HG02852 (cell line): ENCODE results near the gene PPP1R36.
"Not testable (repeated sequence)": the region's sequence is repeated elsewhere in the genome, so short reads cannot be mapped to it uniquely, and the experiment has no call there.

Experiments
- ATAC-seq: cut with Tn5 transposase; IDR thresholded peaks from one replicate; pipeline ENCODE4 v1.9.1; 2021; ENCODE audit warnings: mild to moderate bottlenecking, moderate library complexity; ENCODE audit not compliant: unreplicated experiment

The PPP1R36 gene

DNA sequence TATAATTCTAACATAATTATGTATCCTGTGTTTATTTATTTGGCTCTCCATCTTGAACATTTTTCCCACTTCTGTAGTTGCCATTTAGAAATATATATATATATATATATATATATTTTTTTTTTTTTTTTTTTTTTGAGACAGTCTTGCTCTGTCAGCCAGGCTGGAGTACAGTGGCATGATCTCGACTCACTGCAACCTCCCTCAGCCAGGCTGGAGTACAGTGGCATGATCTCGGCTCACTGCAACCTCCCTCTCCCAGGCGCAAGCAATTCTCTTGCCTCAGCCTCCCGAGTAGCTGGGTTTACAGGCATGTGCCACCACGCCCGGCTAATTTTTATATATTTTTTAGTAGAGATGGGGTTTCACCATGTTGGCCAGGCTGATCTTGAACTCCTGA, 32.1 kb upstream of the PPP1R36 start:
- not testable (repeated sequence) for ATAC-seq

DNA sequence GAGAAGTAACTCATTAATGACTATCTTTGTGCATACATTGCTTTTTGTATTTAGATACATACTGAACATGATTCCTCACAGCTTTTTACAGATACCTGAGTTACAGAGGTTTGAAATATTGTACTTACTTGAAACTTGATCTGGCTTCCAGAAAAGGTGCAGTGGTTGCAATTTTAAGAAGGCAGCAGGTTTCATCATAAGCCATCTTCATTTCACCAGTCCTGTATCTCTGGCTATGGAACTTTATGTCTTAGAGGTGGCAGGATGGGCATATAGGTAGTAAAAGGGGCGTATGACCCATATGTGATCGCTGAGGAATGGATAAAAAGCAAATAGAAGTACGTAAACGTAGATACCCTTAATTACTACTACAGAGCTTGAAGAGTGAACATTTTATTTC, 31.5 kb upstream of the PPP1R36 start:
- ATAC-seq, result no peak

DNA sequence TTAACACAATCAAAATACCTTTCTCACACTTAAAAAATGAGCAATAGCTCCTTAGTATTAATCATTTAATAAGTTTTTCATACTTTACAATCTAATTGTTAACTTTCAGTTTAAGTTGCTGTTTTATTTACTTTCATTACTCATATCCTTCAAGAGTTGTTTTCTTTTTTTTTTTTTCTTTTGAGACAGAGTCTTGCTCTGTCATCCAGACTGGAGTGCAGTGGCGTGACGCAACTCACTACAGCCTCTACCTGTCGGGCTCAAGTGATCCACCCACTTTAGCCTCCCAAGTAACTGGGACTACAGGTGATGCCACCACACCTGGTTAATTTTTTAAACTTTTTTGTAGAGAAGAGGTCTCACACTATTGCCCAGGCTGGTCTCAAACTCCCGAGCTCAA, 29.1 kb upstream of the PPP1R36 start:
- no peak for ATAC-seq

DNA sequence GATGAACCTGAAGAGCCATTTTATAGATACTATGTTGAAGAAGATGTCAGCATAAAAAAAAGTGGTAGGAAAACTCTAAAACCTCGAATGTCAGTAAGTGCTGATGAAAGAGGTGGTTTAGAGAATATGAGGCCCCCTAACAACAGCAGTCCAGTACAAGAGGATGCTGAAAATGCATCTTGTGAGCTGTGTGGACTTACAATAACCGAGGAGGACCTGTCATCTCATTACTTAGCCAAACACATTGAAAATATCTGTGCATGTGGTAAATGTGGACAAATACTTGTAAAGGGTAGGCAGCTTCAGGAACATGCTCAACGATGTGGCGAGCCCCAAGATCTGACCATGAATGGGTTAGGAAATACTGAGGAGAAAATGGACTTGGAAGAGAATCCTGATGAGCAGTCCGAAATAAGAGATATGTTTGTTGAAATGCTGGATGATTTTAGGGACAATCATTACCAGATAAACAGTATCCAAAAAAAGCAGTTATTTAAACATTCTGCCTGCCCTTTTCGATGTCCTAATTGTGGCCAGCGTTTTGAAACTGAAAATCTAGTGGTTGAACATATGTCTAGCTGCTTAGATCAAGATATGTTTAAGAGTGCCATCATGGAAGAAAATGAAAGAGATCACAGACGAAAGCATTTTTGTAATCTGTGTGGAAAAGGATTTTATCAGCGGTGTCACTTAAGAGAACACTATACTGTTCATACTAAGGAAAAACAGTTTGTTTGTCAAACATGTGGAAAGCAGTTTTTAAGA, 27.0 kb upstream of the PPP1R36 start:
- no peak for ATAC-seq

DNA sequence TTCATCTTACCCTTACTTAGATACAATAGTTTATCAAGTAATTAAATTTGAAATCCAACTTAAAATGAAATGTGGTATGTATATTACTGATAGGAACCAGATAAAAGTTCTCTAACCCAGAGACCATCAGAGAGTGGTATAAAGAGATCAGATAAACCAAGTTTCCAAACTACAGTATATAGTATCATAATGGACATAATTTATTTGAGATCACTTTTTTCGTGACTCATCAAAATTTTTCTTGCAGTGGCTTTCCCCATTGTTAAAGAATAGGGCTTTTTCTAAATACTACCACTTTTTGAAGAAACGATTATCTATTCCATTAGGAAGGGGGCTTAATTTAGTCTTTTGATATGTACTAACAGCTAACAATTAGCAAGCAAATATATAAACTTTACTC, 24.4 kb upstream of the PPP1R36 start:
- no peak for ATAC-seq

DNA sequence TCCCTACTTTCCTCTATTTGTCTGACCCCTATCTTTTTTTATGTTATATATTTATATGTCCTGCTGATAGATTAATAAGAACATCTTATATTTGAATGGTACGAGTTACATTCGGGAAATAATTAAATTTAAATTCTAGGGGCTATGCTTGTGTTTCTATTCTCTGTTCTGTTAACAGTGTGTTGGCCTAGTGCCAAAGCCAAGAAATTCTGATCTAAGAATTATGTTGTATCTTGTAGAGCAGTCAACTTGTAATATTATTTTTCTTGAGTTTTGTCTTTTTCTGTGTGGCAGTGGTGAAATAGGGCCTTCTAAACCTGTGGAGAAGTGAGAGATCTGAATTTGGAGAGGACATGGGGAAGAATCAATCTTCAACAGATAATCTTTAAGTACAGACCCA, 18.2 kb upstream of the PPP1R36 start:
- ATAC-seq, result no peak

DNA sequence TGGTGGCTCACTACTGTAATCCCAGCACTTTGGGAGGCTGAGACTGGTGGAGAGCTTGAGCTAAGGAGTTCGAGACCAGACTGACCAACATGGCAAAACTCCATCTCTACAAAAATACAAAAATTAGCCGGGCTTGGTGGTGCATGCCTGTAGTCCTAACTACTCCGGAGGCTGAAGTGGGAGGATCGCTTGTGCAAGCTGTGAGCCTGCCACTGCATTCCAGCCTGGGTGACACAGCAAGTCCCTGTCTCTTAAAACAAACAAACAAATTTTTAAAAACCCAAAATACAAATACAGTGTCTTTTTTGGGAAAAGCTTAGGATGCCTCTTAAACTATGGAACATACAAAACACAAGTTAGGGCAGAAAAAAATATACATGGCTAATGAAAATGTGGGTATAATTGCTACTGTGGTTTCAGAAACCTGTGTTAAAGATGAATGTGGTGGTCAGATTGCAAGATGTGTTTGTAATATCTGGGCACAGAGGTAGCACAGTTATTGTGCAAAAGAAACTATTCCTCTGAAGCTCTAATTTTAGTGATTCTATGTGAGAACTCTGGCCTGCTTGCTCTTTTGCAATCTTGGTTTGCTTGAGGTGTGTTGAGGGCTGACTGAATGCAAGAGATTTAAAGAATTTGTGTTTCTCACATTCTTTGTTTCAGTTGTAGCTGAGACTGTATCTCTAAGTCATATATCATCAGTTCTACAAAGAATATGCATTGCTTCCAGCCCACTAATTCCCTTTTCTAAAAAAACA, 13.1 kb upstream of the PPP1R36 start:
- ATAC-seq, result no peak

DNA sequence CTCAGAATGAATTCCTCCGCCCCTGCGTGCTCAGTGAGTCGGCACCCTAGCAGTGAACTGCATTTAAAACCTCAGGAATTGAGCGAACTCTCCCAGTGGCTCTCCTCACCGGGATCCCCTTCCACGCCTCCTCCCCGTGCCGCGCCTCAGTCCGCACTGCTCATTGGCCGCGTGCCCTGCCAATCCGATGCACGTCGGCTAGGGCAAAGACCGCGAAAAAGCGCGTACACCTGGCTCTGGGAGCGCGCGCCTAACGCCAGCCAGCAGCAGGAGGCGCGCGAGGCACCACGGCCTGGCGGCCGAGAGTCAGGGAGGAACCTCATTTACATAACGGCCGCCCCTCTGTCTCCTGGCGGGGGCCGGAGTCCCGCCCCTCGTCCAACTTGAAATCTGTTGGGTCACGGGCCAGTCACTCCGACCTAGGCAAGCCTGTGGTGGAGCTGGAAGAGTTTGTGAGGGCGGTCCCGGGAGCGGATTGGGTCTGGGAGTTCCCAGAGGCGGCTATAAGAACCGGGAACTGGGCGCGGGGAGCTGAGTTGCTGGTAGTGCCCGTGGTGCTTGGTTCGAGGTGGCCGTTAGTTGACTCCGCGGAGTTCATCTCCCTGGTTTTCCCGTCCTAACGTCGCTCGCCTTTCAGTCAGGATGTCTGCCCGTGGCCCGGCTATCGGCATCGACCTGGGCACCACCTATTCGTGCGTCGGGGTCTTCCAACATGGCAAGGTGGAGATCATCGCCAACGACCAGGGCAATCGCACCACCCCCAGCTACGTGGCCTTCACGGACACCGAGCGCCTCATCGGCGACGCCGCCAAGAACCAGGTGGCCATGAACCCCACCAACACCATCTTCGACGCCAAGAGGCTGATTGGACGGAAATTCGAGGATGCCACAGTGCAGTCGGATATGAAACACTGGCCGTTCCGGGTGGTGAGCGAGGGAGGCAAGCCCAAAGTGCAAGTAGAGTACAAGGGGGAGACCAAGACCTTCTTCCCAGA, 9.3 kb upstream of the PPP1R36 start, which contains the start of gene HSPA2:
Gene HSPA2, plus strand, starts transcription at position 534 of the 995 bp plus-strand sequence. Its CDS starts 109 bp downstream, at position 643.
- ATAC-seq, result peak; percentile 96

DNA sequence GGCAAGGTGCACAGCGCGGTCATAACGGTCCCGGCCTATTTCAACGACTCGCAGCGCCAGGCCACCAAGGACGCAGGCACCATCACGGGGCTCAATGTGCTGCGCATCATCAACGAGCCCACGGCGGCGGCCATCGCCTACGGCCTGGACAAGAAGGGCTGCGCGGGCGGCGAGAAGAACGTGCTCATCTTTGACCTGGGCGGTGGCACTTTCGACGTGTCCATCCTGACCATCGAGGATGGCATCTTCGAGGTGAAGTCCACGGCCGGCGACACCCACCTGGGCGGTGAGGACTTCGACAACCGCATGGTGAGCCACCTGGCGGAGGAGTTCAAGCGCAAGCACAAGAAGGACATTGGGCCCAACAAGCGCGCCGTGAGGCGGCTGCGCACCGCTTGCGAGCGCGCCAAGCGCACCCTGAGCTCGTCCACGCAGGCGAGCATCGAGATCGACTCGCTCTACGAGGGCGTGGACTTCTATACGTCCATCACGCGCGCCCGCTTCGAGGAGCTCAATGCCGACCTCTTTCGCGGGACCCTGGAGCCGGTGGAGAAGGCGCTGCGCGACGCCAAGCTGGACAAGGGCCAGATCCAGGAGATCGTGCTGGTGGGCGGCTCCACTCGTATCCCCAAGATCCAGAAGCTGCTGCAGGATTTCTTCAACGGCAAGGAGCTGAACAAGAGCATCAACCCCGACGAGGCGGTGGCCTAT, 8.3 kb upstream of the PPP1R36 start:
- ATAC-seq, result no peak

DNA sequence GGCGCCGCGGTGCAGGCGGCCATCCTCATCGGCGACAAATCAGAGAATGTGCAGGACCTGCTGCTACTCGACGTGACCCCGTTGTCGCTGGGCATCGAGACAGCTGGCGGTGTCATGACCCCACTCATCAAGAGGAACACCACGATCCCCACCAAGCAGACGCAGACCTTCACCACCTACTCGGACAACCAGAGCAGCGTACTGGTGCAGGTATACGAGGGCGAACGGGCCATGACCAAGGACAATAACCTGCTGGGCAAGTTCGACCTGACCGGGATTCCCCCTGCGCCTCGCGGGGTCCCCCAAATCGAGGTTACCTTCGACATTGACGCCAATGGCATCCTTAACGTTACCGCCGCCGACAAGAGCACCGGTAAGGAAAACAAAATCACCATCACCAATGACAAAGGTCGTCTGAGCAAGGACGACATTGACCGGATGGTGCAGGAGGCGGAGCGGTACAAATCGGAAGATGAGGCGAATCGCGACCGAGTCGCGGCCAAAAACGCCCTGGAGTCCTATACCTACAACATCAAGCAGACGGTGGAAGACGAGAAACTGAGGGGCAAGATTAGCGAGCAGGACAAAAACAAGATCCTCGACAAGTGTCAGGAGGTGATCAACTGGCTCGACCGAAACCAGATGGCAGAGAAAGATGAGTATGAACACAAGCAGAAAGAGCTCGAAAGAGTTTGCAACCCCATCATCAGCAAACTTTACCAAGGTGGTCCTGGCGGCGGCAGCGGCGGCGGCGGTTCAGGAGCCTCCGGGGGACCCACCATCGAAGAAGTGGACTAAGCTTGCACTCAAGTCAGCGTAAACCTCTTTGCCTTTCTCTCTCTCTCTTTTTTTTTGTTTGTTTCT, 7.6 kb upstream of the PPP1R36 start:
- ATAC-seq, result no peak

DNA sequence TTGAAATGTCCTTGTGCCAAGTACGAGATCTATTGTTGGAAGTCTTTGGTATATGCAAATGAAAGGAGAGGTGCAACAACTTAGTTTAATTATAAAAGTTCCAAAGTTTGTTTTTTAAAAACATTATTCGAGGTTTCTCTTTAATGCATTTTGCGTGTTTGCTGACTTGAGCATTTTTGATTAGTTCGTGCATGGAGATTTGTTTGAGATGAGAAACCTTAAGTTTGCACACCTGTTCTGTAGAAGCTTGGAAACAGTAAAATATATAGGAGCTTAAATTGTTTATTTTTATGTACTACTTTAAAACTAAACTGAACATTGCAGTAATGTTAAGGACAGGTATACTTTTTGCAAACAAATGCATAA, 6.9 kb upstream of the PPP1R36 start:
- no peak for ATAC-seq

DNA sequence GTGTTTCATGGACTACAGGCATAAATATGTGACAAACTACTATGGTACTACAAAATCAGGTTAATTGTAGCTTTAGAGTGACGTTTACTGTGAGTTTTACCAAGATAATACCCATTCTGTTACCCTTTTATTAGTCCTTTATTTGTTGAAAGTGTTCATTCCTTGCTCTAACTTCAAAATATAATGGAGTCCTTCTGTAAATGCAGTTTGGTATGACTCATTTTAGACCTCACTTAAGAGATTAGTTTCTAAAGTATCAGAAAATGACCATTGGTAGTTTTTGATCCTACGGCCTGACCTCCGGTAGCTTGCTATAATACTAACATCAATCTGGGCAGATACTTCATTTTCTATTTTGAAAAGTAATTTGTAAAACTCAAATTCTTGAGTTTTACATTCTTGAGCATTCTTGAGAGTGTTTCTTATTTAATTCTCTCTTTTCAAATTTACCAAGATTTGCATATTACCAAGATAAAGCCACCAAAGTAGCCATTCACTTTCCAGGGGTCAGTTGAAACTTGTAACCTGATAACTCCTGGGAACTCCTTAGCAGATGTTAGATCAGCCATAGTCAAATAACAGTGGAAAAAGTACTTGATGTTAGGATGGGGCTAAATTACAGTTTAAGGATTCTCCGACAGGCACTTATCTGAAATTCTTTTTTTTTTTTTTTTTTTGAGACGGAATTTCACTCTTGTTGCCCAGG, 5.0 kb upstream of the PPP1R36 start:
- no peak for ATAC-seq

DNA sequence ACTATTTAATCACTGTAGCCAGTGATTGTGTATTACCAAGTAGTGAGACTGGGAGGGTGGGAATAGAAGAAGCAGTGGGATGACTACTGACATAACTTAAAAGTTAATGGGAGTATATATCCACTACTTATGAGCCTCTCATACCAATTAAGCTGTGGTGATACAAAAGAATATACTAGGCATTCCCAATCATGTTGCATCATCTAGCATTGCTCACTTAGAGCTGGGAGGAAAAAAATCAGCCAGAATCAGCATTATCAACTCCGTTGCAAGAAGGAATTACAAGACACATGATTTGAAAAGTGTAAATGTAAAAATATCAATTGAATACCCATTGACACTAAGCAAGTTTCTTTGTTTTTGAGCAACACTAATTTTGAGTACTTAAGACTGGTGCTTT, 745 bp upstream of the PPP1R36 start:
- no peak for ATAC-seq

DNA sequence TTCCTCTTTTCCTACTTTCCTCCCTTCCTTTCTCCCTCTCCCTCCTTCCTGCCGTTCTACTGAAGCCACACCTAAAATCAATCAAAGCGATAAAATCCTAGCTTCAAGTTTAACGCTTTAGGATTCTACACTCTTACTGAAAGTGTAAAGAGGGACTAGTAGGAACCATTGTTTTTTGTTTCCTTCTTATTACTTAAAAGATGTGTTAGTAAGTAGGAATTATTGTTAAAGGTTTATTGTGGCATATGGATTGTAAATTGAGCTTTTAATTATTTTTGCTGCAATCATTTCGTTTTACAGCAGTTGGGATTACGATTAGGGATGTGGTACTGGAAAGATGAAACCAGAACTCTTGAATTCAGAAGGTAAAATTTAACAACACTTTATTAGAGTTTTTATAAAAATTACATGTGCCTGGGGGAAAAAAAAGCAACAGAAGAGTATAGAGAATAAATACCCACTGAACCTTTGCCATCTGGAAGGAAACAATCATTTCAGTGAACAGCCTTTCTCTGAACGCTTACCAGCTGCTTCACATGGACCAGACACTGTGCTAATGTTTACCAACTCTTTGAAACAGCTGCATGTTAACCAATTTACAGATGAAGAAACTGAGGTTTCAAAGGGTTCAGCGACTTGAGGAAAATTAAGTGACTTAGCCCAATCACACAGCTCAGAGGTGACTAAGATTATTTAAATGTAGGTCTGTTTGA, 1.0 kb downstream of the PPP1R36 start:
- no peak for ATAC-seq

DNA sequence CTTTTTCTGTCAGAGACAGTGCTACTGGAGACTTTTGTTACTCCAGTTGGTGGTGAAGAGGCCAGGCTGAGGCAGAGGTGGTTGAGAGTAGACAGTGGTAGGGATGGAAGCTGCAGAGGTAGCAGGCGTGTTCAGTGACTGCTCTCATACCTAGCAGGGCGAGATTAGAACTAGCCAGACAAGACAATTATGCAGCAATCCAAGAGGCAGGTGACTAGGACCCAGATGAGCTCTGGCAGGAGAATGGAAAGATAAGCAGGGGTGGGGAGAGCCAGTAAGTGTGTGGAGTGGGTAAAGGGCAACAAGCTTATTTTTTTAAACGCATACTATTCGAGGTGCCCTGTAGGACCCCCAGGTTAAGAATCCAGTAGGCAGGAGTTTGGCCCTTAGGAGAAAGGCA, 4.8 kb downstream of the PPP1R36 start:
- no peak for ATAC-seq

DNA sequence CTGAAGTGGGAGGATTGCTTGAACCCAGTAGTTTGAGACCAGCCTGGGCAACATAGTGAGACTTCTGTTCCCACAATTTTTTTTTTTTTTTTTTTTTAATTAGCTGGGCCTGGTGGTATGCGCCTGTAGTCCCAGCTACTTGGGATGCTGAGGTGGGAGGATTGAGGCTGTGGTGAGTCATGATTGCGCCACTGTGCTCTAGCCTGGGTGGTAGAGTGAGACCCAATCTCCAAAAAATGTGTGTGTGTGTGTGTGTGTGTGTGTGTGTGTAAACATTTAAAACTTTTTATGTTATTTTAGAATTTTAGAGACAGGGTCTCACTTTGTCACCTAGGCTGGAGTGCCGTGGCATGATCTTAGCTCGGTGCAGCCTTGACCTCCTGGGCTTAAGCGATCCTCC, 6.8 kb downstream of the PPP1R36 start:
- no peak for ATAC-seq

DNA sequence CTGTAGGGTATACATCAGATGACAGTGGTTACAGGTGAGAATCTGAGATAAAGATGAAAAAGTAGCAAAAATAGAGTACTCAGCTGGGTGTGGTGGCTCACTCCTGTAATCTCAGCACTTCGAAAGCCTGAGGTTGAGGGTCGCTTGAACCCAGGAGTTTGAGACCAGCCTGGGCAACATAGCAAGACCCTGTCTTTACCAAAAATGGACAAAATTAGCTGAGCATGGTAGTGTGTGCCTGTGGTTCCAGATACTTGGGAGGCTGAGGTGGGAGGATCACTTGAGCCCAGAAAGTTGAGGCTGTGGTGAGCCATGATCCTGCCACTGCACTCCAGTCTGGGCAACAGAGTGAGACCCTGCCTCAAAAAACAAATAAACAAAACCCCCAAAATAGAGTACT, 8.5 kb downstream of the PPP1R36 start:
- not testable (repeated sequence) for ATAC-seq

DNA sequence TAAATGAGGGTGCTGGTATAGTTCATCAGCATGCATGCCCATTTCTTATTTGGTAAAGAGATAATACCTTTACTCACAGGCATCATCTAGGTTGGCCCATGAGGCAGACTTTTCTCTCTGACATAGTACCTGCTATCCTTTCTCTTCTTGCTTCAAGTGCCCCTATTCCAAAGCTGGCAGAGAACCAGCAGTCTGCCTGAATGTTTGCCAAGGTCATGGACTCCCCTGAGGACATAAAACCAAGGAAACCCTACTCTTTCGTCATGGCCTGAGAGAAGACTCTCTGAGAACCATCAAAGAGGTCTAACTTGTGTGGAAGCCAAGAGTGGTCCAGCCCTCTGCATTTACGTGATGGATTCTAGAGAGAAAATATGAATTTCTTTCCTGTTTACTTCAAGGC, 11.9 kb downstream of the PPP1R36 start:
- ATAC-seq, result no peak
